ENCODE results near the gene KLK8.

The KLK8 gene, protein sequence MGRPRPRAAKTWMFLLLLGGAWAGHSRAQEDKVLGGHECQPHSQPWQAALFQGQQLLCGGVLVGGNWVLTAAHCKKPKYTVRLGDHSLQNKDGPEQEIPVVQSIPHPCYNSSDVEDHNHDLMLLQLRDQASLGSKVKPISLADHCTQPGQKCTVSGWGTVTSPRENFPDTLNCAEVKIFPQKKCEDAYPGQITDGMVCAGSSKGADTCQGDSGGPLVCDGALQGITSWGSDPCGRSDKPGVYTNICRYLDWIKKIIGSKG

DNA sequence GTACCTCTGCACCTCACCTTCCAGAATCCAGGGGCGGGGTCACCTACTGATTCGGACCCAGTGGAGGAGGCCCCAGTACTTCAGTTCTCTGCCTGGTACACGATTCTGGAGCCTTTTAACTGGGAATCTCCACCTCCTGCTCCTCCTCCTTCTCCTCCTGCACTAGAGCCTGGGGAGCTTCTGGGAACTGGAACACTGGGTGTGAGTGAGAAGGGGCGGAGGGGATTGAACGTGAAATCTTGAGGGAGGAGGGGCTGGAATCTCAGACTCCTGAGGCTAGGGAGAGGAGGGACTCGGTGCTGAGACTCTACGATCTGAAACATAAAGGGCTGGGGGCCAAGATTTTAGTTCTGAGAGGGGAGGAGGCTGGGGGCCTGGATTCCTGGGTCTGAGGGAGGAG is at the start of gene KLK8:
Gene KLK8, minus strand, starts transcription at position 90 of the 400 bp plus-strand sequence. CDS start 437 bp downstream, outside the sequence.
- DNase-seq (ENCODE audit: insufficient read length, low spot score) (no peak), FAIRE-seq (no peak)
- TF ChIP-seq POLR2A (IDR thresholded peaks at IDR 0.05; ENCODE audit: low read depth, low read length) = no peak

DNA sequence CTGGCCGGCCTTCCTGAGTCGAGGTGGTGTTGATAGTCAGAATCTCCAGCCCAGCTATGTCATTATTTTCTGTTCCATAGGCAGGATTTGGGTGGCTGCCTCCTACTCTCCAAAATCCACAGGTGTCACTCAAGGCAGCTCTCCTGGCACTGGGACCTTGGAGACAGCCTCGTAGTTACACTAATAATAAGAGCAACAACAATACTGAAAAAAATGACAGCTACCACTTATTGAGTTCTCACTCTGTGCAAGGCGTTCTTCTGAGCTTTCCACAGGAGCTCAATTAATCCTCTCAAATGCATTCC is 45.6 kb upstream of the KLK8 start:
- FAIRE-seq = no peak
- no peak for TF ChIP-seq POLR2A (IDR thresholded peaks at IDR 0.05; ENCODE audit: low read depth, low read length)
- no peak for DNase-seq (ENCODE audit: insufficient read length, low spot score)

- no peak for TF ChIP-seq POLR2A (IDR thresholded peaks at IDR 0.05; ENCODE audit: low read depth, low read length)
- DNase-seq (ENCODE audit: insufficient read length, low spot score) (no peak), FAIRE-seq (no peak)
Observed at GRCh38 chr19:51044327-51044726, 42.9 kb upstream of the KLK8 start.

GRCh38 chr19:51043497-51043896 is 42.1 kb upstream of the KLK8 start:
- no peak for FAIRE-seq
- TF ChIP-seq POLR2A (IDR thresholded peaks at IDR 0.05; ENCODE audit: low read depth, low read length) = no peak
- no peak for DNase-seq (ENCODE audit: insufficient read length, low spot score)

DNA sequence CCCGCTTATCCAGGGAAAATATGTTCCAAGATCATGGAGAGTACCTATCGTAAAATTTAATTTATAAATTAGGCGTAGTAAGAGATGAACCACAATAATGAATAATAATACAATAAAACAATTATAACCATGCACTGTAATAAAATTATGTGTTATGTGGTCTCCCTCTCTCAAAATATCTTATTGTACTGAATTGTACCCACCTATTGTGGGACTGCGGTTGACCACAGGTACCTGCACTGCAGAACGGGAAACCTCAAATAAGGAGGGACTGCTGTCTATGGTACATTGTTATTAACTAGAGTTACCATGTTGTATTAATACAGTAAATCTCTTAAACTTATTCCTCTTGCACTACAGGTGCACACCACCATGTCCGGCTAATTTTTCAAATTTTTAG is 38.7 kb upstream of the KLK8 start:
- no peak for FAIRE-seq
- no peak for DNase-seq (ENCODE audit: insufficient read length, low spot score)
- no peak for TF ChIP-seq POLR2A (IDR thresholded peaks at IDR 0.05; ENCODE audit: low read depth, low read length)

DNA sequence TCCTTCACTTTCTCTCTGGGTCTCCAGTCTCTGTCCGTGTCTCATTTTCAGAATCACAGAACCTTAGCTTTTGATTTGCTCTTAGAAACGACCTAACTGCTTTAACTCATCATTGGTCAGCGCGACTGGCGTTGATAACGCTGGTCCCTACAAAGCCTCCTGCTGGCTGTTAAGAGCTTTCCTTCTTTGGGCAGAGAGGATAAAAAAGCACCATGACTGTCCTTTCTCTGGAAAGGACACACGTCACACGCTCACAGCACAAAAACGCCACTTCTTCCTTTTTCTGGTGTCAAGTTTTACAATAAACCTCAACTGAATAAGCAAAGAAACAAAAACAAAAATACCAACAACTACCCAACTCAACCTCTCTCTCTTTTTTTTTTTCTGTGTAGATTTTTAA is 35.1 kb upstream of the KLK8 start:
- no peak for DNase-seq (ENCODE audit: insufficient read length, low spot score)
- no peak for TF ChIP-seq POLR2A (IDR thresholded peaks at IDR 0.05; ENCODE audit: low read depth, low read length)
- no peak for FAIRE-seq

- FAIRE-seq = no peak
- DNase-seq (ENCODE audit: insufficient read length, low spot score) = no peak
- no peak for TF ChIP-seq POLR2A (IDR thresholded peaks at IDR 0.05; ENCODE audit: low read depth, low read length)
Observed at GRCh38 chr19:51034704-51035103, 33.3 kb upstream of the KLK8 start, which contains the start of gene KLK12. Gene KLK12, minus strand, starts transcription at chr19:51035002. Its CDS starts 381 bp downstream, at chr19:51034621.

DNA sequence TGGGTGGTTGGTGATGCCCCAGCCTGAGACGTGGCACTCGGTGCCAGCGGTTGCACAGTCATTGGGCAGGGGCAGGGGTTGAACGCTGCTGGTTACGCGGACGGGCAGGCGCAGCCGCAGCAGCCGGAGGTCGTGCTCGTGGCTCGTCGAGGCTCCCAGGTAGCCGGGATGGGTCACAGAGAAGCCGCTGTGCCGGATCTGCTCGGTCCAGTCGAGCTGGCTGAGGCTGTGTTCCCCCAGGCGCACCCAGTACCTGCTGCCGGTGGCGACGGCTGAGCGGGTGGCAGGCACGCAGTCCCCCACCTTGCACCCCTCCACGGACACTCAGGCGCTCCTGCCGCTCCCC is 30.4 kb upstream of the KLK8 start:
- DNase-seq (ENCODE audit: insufficient read length, low spot score) (no peak), FAIRE-seq (no peak)
- TF ChIP-seq POLR2A (IDR thresholded peaks at IDR 0.05; ENCODE audit: low read depth, low read length) = no peak

DNA sequence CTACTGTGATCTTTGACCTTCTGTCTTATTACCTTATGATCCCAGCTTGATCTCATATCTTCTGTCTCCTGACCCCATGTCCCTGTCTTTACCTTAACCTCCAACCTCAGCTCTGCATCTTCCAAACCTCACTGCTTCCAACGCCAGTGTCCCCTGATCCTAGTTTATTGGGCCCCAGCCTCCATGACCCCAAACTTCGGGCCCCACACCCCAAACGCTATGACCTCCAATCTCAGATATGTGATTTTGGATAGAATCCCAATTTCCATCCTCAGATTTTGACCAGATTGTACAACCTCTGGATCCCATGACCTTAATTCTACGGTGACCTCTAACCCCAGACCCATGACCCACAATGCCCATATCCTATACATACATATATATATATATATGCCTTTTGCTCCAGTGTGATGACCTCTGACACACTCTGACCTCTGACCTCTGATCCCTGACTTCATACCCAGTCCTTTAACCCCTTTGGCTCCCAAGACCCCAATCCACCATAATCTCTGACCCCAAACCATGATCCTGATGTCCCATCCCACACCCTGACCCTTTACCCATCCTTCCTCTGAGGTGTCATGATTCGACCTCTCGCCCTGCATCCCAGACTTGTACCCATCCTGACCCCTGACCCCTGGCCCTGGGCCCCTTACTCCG is 29.9 kb upstream of the KLK8 start:
- FAIRE-seq (no peak), DNase-seq (ENCODE audit: insufficient read length, low spot score) (no peak)
- TF ChIP-seq POLR2A (IDR thresholded peaks at IDR 0.05; ENCODE audit: low read depth, low read length) = no peak

- DNase-seq (ENCODE audit: insufficient read length, low spot score) (no peak), FAIRE-seq (no peak)
- TF ChIP-seq POLR2A (IDR thresholded peaks at IDR 0.05; ENCODE audit: low read depth, low read length) = no peak
Observed at GRCh38 chr19:51030631-51031030, 29.2 kb upstream of the KLK8 start.

GRCh38 chr19:51029718-51030117 is 28.3 kb upstream of the KLK8 start:
- TF ChIP-seq POLR2A (IDR thresholded peaks at IDR 0.05; ENCODE audit: low read depth, low read length) = no peak
- DNase-seq (ENCODE audit: insufficient read length, low spot score) (no peak), FAIRE-seq (no peak)

GRCh38 chr19:51027873-51028272 is 26.5 kb upstream of the KLK8 start:
- DNase-seq (ENCODE audit: insufficient read length, low spot score) (no peak), FAIRE-seq (no peak)
- TF ChIP-seq POLR2A (IDR thresholded peaks at IDR 0.05; ENCODE audit: low read depth, low read length) = no peak

GRCh38 chr19:51027126-51027806 is 25.9 kb upstream of the KLK8 start:
- TF ChIP-seq POLR2A (IDR thresholded peaks at IDR 0.05; ENCODE audit: low read depth, low read length) = no peak
- FAIRE-seq (no peak), DNase-seq (ENCODE audit: insufficient read length, low spot score) (no peak)

DNA sequence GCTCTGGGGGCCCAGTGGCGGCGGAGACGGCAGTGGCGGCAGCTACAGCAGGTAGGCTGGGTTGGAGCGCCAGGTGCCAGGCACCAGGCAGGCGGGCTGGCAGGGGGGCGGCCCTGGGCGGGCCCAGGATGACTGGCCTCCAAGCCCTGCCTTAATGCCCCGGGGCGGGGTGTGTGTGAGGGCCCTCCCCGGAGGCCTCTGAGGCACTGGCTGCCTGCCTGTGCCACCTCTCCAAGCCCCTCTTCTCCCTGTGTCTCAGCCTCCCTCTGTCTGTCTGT is 25.1 kb upstream of the KLK8 start, which contains the start of gene KLK11:
Gene KLK11, minus strand, starts transcription at position 63 of the 278 bp plus-strand sequence. CDS start 985 bp downstream, outside the sequence.
- FAIRE-seq = no peak
- no peak for TF ChIP-seq POLR2A (IDR thresholded peaks at IDR 0.05; ENCODE audit: low read depth, low read length)
- DNase-seq (ENCODE audit: insufficient read length, low spot score) = no peak
